WERI-Rb-1 (cell line): Measurements from ENCODE around the gene COTL1.

Source experiments
- DNase-seq: peaks from one replicate; pipeline ENCODE4 v3.0.0-alpha.2; 2020
- H3K27ac ChIP-seq: fragments of 250-450 bp; sonication (Bioruptor Pico); 2 replicates; pipeline ENCODE4 v1.5.1; 2020; ENCODE audit warnings: mild to moderate bottlenecking, moderate library complexity
- H3K27me3 ChIP-seq: fragments of 250-450 bp; sonication (Bioruptor Pico); 2 replicates; pipeline ENCODE4 v1.5.1; 2021; ENCODE audit warnings: mild to moderate bottlenecking, low read depth, moderate library complexity; ENCODE audit not compliant: insufficient read depth, severe bottlenecking
- H3K36me3 ChIP-seq: fragments of 250-450 bp; sonication (Bioruptor Pico); 2 replicates; pipeline ENCODE4 v1.5.1; 2020; ENCODE audit warnings: mild to moderate bottlenecking, moderate library complexity
- H3K4me3 ChIP-seq: 2 replicates; pipeline ENCODE4 v1.5.1; 2011; ENCODE audit warnings: low read depth, mild to moderate bottlenecking, control low read depth, low read length
- H3K9me3 ChIP-seq: fragments of 250-450 bp; sonication (Bioruptor Pico); 2 replicates; pipeline ENCODE4 v1.5.1; 2021; ENCODE audit warnings: mild to moderate bottlenecking, moderate library complexity; ENCODE audit not compliant: severe bottlenecking
- TF ChIP-seq, protein P1 (sequence below): IDR thresholded peaks from 2 replicates; pipeline ENCODE4 v1.5.1; 2011; ENCODE audit warnings: low read depth, mild to moderate bottlenecking, control low read depth, inconsistent platforms, low read length

COTL1 gene

GRCh38 chr16:84565669-84566495 lies 52.0 kb downstream of the COTL1 start:
- Histone ChIP-seq H3K27ac (no peak overlapping the region), H3K9me3 (no peaks in the 10 kb centered on the region), H3K4me3 (no peak overlapping the region), H3K36me3 (no peaks in the 10 kb centered on the region), H3K27me3 (no peaks in the 10 kb centered on the region)
- no peak for DNase-seq
- TF ChIP-seq, protein P1, sequence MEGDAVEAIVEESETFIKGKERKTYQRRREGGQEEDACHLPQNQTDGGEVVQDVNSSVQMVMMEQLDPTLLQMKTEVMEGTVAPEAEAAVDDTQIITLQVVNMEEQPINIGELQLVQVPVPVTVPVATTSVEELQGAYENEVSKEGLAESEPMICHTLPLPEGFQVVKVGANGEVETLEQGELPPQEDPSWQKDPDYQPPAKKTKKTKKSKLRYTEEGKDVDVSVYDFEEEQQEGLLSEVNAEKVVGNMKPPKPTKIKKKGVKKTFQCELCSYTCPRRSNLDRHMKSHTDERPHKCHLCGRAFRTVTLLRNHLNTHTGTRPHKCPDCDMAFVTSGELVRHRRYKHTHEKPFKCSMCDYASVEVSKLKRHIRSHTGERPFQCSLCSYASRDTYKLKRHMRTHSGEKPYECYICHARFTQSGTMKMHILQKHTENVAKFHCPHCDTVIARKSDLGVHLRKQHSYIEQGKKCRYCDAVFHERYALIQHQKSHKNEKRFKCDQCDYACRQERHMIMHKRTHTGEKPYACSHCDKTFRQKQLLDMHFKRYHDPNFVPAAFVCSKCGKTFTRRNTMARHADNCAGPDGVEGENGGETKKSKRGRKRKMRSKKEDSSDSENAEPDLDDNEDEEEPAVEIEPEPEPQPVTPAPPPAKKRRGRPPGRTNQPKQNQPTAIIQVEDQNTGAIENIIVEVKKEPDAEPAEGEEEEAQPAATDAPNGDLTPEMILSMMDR: no peak

GRCh38 chr16:84563786-84564420 lies 54.0 kb downstream of the COTL1 start:
- H3K27me3 ChIP-seq: no peaks in the 10 kb centered on the region
- TF ChIP-seq, protein P1: no peak
- H3K4me3 ChIP-seq: no peak overlapping the region
- H3K27ac ChIP-seq: no peak overlapping the region
- DNase-seq: no peak
- no peaks in the 10 kb centered on the region for H3K9me3 ChIP-seq
- H3K36me3 ChIP-seq: no peaks in the 10 kb centered on the region

GRCh38 chr16:84563064-84563715 lies 54.7 kb downstream of the COTL1 start:
- H3K36me3 ChIP-seq: no peaks in the 10 kb centered on the region
- H3K4me3 ChIP-seq: no peak overlapping the region
- DNase-seq: no peak
- H3K9me3 ChIP-seq: no peaks in the 10 kb centered on the region
- H3K27ac ChIP-seq: no peak overlapping the region
- no peaks in the 10 kb centered on the region for H3K27me3 ChIP-seq
- TF ChIP-seq, protein P1: no peak

DNA sequence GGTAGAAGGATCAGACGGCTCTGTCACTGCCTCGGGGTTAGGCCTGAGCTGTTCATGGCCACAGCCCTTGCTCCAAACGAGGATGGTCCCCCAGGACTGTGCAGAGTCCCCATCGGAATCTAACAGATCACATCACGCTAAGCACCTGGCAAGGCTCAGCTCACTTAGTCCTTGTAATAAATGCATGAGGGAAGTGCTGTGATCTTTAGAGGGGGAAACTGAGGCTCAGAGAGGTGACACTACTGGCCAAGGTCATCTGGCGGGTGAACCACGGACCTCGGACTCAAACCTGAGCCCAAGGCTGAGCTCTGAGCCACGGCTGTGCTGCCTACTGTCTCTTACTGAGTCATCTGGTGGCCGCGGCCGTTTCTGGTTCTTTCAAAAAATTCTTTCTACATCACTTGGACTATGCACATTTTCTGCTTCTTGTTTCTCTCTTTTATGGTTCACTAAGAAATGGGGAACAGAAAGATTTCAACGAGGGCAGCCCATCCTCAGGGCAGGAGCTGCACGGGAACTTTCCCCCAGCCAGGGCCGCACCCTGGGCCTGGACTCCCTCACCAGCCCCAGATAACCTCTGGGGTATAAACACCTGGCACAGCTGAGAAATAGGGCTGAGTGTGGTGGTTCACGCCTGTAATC lies 55.6 kb downstream of the COTL1 start:
- H3K4me3 ChIP-seq: no peak overlapping the region
- H3K36me3 ChIP-seq: no peaks in the 10 kb centered on the region
- TF ChIP-seq, protein P1: no peak
- no peak for DNase-seq
- H3K9me3 ChIP-seq: no peaks in the 10 kb centered on the region
- H3K27ac ChIP-seq: no peak overlapping the region
- H3K27me3 ChIP-seq: no peaks in the 10 kb centered on the region

GRCh38 chr16:84561291-84561690 lies 56.6 kb downstream of the COTL1 start:
- TF ChIP-seq, protein P1: no peak
- no peaks in the 10 kb centered on the region for H3K27me3 ChIP-seq
- H3K27ac ChIP-seq: no peak overlapping the region
- H3K9me3 ChIP-seq: no peaks in the 10 kb centered on the region
- DNase-seq: no peak
- H3K36me3 ChIP-seq: no peaks in the 10 kb centered on the region
- H3K4me3 ChIP-seq: no peak overlapping the region
